Measurements from ENCODE around the gene DHRS12.
"Not testable (repeated sequence)": the region's sequence is repeated elsewhere in the genome, so short reads cannot be mapped to it uniquely, and the experiment has no call there.

Gene DHRS12

GRCh38 chr13:51828730-51829567, 25.0 kb upstream of the DHRS12 start:
- no peak for DNase-seq

- DNase-seq, result no peak
Observed at GRCh38 chr13:51827254-51827653, 23.3 kb upstream of the DHRS12 start.

- DNase-seq, result no peak
Observed at GRCh38 chr13:51826606-51827005, 22.6 kb upstream of the DHRS12 start.

- DNase-seq, result no peak
Observed at GRCh38 chr13:51825681-51826254, 21.8 kb upstream of the DHRS12 start.

GRCh38 chr13:51825165-51825592, 21.2 kb upstream of the DHRS12 start:
- DNase-seq, result no peak

GRCh38 chr13:51824712-51825111, 20.7 kb upstream of the DHRS12 start:
- DNase-seq, result not testable (repeated sequence)

GRCh38 chr13:51823863-51824262, 19.9 kb upstream of the DHRS12 start:
- DNase-seq, result no peak

DNA sequence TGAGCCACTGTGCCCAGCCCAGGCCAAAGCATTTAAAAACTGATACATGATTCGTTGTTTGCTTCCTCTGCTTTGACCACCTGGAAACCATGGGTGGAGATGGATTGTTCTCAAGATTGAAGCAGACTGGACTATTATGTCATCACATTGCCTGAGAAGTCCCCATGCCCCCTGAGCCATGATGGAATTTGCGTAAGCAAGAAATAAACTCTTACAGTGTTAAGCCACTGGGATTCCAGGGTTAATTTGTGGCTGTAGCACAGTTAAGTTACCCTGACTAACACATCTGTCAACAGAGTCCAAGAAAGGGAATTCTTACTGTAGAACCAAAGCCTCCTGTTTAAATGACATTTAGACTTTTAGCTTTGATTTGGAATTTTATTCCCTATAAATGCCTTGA, 19.4 kb upstream of the DHRS12 start:
- no peak for DNase-seq

GRCh38 chr13:51822106-51822815, 18.3 kb upstream of the DHRS12 start:
- no peak for DNase-seq

DNA sequence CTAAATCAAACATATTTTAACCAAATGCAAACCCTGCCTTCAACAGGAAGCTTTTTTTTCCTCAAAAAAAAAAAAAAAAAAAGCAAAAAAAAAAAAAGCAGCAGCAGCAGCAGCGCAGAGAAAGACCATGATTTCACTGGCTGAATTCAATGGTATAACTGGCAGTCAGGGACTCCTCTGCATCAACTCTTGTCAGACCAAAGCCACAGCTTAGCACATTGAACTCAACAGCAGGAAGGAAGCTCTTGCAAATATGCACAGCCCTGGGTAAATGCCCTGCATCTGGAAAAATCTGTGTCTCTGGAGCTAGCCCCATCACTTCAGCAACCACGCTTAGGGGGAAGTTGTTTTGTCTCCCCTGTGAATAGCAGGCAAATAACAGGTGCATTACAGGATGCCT, 17.6 kb upstream of the DHRS12 start:
- no peak for DNase-seq

GRCh38 chr13:51820016-51820597, 16.1 kb upstream of the DHRS12 start:
- DNase-seq, result no peak

DNA sequence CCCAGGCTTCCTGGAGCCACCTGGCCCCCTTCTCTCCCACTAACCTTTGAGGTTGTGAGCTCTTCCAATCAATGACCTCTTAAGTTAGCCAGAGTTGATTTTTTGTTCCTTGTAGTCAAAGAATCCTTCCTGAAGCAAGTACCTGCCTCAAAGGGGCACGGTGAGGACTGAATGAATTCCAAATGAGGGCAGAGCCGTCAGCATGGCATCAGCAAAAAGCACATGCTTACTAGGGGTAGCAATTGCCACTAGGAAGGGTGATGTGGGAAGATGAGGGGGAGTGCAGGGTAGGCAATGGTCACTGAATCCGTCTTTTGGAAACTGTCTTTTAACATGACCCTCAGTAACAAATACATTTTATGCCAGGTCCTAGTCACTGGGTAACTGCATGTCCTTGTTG, 15.6 kb upstream of the DHRS12 start:
- no peak for DNase-seq

- no peak for DNase-seq
Observed at GRCh38 chr13:51818781-51819511, 15.0 kb upstream of the DHRS12 start.

DNA sequence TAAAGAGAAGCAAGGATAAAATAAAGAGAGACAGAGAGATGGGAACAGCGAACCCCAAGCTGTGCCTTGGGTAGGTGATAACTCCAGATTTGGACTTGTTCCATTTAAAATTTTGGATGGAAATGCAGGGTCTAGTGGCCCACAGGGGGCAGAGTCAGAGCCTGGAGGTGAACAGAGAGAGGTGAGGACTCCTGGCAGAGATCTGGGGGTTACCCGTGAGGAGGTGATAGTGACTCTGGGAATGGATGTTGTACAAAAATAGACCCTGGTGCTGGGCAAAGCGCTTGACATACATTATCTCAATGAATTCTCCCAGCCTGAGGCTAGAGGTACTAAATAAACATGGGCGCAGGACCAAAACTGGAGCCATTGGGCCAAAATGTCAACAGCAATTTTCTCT, 14.3 kb upstream of the DHRS12 start:
- no peak for DNase-seq

DNA sequence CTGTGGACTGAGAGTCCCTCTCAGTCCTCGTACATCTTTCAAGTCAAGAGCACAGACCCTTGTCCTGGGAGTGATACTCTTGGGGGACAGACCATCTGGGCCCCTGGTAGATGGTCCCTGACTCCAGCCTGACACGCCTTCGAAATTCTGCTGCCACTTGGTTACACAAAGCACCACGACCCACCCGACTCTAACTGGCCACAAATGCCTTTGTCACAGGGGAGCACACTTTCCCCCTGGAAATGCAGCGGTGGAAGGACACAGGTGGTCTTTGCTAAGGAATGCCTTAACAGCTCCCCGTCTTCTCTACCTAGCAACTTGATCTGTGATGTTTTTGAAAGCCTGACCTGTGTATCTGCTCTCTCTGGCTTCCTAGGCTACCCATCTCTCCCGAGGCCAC, 13.8 kb upstream of the DHRS12 start:
- no peak for DNase-seq

DNA sequence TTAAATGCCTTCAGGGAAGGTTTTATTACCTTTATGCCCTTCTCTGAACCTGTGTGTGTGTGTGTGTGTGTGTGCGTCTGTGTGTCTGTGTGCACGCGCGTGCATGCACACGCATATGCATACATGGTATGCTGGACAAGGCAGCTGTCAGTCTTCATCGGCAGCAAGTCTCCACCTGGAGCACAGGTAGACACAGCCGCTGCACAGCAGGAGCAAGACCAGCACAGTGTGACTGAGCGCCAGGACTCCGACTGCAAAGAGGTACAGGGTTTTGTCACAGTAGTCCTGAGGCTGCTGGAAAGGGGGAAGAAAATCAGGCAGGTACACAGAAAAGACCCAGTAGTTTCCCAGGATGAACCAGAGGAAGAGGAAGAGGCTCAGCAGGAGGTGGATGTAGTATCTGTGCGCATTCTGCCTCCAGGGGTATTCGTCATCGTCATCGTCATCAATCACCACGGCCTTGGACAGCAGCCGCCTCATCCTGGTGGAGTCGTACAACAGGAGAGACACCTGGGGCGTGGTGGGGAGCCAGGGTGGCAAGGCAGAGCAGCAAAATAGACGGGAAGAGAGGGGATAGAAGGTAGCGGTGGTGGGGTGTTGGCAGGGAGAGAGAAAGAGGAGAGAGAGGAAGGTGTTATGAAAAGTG, 12.8 kb upstream of the DHRS12 start:
- no peak for DNase-seq

DNA sequence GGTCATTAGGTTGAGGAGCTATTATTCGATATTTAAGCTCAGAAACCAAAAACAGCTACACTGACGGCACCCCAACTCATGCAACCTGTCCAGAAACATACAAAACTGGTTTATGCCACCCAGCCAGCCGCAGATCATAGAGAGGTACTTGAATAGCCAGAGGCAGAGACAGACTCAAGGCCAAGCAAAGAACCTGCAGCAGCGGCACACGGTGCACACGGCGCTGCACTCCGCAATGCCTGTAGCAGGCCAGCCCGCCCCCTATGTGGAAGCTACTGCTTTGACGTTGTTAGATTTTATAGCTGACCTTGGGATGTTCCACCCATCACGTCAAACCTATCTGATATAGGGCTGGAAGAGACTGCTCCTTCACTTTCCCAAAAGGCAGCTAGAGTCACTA, 11.9 kb upstream of the DHRS12 start:
- no peak for DNase-seq

DNA sequence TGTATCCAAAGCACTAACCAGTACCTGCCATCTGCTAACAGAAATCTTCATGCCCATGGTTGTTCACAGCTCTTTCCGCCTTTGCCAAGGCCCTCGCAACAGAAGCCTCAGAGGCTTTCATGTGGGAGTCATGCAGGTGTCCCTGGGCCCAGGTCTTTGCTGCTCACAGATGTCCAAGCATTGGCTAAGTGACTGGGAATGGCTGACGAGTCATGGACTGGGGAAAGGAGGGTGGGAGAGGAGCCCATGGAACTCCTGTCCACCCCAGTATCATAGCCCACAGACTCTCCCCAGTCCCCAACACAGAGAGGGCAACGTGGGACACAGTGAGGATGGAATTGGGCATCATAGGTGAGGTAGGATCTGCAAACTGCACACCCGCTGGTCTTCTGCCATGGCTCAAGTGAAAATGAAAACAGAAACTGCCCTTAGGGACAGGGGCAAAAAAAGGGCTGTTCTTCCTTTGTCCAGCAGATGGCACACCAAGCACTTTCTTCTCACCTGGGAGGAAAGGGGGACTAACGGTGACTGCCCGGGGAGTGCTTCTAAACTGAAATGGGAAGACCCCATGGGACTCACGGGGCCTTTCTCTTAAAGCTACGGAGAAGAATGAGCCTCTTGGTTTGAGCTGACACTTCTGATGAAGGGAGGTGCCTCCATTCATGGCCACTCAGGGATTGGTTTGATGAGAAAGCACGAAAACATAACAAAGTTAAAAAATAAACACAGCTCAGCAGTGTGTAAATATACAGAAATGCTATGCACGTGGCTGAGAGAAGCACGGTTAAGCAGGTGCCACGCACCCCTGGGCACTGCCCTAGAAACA, 11.1 kb upstream of the DHRS12 start:
- peak; percentile 51 for DNase-seq

DNA sequence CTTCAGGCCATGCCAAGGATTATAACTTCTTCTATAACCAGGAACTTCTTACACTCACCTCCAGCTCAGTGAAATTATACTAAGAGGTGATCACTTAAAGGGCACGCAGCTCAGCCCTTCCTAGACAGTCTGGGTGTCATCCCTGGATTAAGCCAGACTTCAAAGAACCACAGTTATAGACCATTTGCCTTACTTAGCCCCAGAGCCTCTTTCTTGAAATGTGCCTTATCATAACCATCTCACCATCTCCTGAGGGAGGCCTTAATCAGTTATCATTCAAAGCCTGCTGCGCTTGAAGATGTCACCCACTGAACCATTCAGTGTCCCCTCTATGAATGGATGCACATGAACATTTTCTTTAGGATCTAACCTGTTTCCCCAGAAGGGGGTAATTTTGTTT, 10.1 kb upstream of the DHRS12 start:
- no peak for DNase-seq

DNA sequence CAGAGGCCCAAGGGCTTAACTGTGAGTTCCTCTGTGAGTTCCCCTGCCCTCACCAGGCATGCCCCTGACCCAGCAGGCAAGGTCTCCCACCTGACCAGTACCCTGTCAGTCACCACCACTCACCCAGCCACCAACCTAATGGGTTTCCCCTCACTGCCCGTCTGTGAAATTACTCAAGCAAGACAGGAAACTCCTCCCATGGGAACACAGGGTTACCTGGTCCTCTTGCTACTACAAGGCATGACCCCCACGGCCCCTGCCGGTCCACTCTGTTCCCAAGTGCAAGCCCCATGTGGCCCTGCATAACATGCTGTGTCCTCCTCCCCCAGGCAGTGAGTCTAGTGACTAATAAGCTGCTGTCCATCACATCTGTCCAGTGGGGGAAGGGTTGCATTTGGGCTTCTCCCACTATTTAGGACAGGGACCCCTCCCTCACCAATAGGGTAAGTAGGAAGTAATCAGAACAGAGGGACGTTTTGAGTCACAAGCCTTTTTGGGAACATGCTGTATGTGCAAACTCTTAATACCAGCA, 8.0 kb upstream of the DHRS12 start:
- no peak for DNase-seq

GRCh38 chr13:51811046-51811445, 7.1 kb upstream of the DHRS12 start:
- DNase-seq, result no peak

Measured in right kidney (tissue), 1 donor.